SK-N-SH (cell line): ENCODE measurements around the gene NAT8L. TPM values are rescaled to one million over a fixed set of nuclear protein-coding genes. Genes with fewer than 3 reads are reported as not detected.

Experiments
- CTCF ChIA-PET: fragments of 300-600, 350-600 bp; formaldehyde crosslinking; extraction: SDS; loops from one replicate; lab custom pipeline; 2021; lab: Yijun Ruan, JAX
- POLR2A ChIA-PET: fragments of 350-600 bp; sonication (Branson Sonifier 250); formaldehyde crosslinking; extraction: SDS; loops from one replicate; lab custom pipeline; 2020; ENCODE audit warnings: antibody characterized with exemption, inconsistent platforms; lab: Yijun Ruan, JAX
- DNase-seq: peaks from one replicate; pipeline ENCODE4 v3.0.0; 2012
- H2AFZ ChIP-seq: fragments of 200-600 bp; sonication (generic); 2 replicates; pipeline ENCODE4 v1.8.1; 2016; ENCODE audit warnings: antibody characterized with exemption, mild to moderate bottlenecking, low read depth
- H3F3A ChIP-seq: fragments of 200-600 bp; sonication (generic); replicated peaks from 2 replicates; pipeline ENCODE3; 2016; ENCODE audit warnings: antibody characterized with exemption, mild to moderate bottlenecking; ENCODE audit not compliant: insufficient read depth
- H3K27ac ChIP-seq, 2 experiments: fragments of 200-500 bp in 1 of 2; fragments of 200-600 bp in 1 of 2; sonication (Bioruptor generic) in 1 of 2; sonication (generic), shearing (Covaris generic) in 1 of 2; 2 replicates each; pipeline versions ENCODE4 v1.5.1 to v1.6.1; 2014 to 2016; ENCODE audit warnings: low read depth in 2 of 2, inconsistent platforms in 1 of 2, low read length in 1 of 2, mild to moderate bottlenecking in 1 of 2, mixed read lengths in 1 of 2
- H3K27me3 ChIP-seq: fragments of 200-600 bp; sonication (generic), shearing (Covaris generic); 2 replicates; pipeline ENCODE4 v1.6.1; 2016; ENCODE audit warnings: mixed run types; ENCODE audit not compliant: insufficient read depth
- H3K36me3 ChIP-seq, 2 experiments: fragments of 200-500 bp in 1 of 2; fragments of 200-600 bp in 1 of 2; sonication (Bioruptor generic) in 1 of 2; sonication (generic) in 1 of 2; replicated peaks in 1 of 2; 2 replicates each; pipeline versions ENCODE3 to v1.5.1; 2014 to 2016; ENCODE audit warnings: low read length in 1 of 2, mild to moderate bottlenecking in 1 of 2; ENCODE audit not compliant: insufficient read depth in 2 of 2, control insufficient read depth in 1 of 2
- H3K4me1 ChIP-seq, 2 experiments: fragments of 200-500 bp in 1 of 2; fragments of 200-600 bp in 1 of 2; sonication (Bioruptor generic) in 1 of 2; sonication (generic), shearing (Covaris generic) in 1 of 2; 2 replicates each; pipeline versions ENCODE4 v1.5.1 to v1.6.1; 2014 to 2016; ENCODE audit warnings: low read depth in 1 of 2, low read length in 1 of 2, mixed run types in 1 of 2; ENCODE audit not compliant: insufficient read depth in 2 of 2, control insufficient read depth in 1 of 2
- H3K4me2 ChIP-seq: fragments of 200-600 bp; sonication (generic), shearing (Covaris generic); 2 replicates; pipeline ENCODE4 v1.6.1; 2017; ENCODE audit warnings: mixed run types
- H3K4me3 ChIP-seq, 2 experiments: fragments of 200-500 bp in 1 of 2; fragments of 200-600 bp in 1 of 2; sonication (Bioruptor generic) in 1 of 2; sonication (generic), shearing (Covaris generic) in 1 of 2; 2 replicates each; pipeline versions ENCODE4 v1.5.1 to v1.8.1; 2014 to 2016; ENCODE audit warnings: low read depth in 2 of 2, inconsistent platforms in 1 of 2, low read length in 1 of 2, mild to moderate bottlenecking in 1 of 2, mixed read lengths in 1 of 2, moderate library complexity in 1 of 2
- H3K79me2 ChIP-seq: fragments of 200-600 bp; sonication (generic); 2 replicates; pipeline ENCODE4 v1.8.1; 2017; ENCODE audit warnings: mild to moderate bottlenecking; ENCODE audit not compliant: insufficient read depth
- H3K9ac ChIP-seq: fragments of 200-600 bp; sonication (generic); 2 replicates; pipeline ENCODE4 v1.6.1; 2017; ENCODE audit warnings: mixed run types
- H3K9me2 ChIP-seq: fragments of 200-600 bp; sonication (generic); 2 replicates; pipeline ENCODE4 v1.6.1; 2017; ENCODE audit warnings: mixed run types
- H3K9me3 ChIP-seq: fragments of 200-600 bp; sonication (generic); 2 replicates; pipeline ENCODE4 v1.6.1; 2017; ENCODE audit warnings: mixed run types, mild to moderate bottlenecking, moderate library complexity
- H4K20me1 ChIP-seq: fragments of 200-600 bp; sonication (generic); 2 replicates; pipeline ENCODE4 v1.6.1; 2017; ENCODE audit warnings: mild to moderate bottlenecking, mixed run types; ENCODE audit not compliant: insufficient read depth
- EP300 ChIP-seq, 2 experiments: IDR thresholded peaks; 2 replicates each; pipeline versions ENCODE4 v1.4.0 to v1.6.1; 2012; ENCODE audit warnings: borderline replicate concordance in 1 of 2, low read depth in 1 of 2, low read length in 1 of 2
- EZH2phosphoT487 ChIP-seq: fragments of 200-600 bp; sonication (generic); IDR thresholded peaks from 2 replicates; pipeline ENCODE4 v1.6.1; 2017; ENCODE audit warnings: low read depth, mixed run types, mild to moderate bottlenecking, antibody characterized with exemption, moderate library complexity, borderline replicate concordance
- FOSL2 ChIP-seq: IDR thresholded peaks from 2 replicates; pipeline ENCODE4 v1.4.0; 2012; ENCODE audit warnings: low read depth, mild to moderate bottlenecking, moderate library complexity, borderline replicate concordance
- GABPA ChIP-seq: IDR thresholded peaks from 2 replicates; pipeline ENCODE4 v1.4.0; 2012; ENCODE audit warnings: low read depth, mild to moderate bottlenecking
- RCOR1 ChIP-seq: fragments of 150-350 bp; IDR thresholded peaks from 2 replicates; pipeline ENCODE4 v1.6.1; 2017; ENCODE audit warnings: antibody characterized with exemption, low read length
- RFX5 ChIP-seq: IDR thresholded peaks from 2 replicates; pipeline ENCODE4 v1.6.1; 2012; ENCODE audit warnings: mild to moderate bottlenecking, improper control_type of control experiment, low read length
- TEAD4 ChIP-seq: IDR thresholded peaks from 2 replicates; pipeline ENCODE4 v1.4.0; 2012; ENCODE audit warnings: mild to moderate bottlenecking, borderline replicate concordance; ENCODE audit not compliant: insufficient read depth
- WGBS: methylation state at CpG from one replicate; pipeline ENCODE4 v1.1.6; 2017; ENCODE audit warnings: low lambda C conversion rate; 5-methylcytosine and 5-hydroxymethylcytosine counted together
- polyA plus RNA-seq, 3 experiments: library from polyadenylated mRNA; depleted of rRNA; stranded (reverse); fragments of >200 nt; gene quantifications; 2 replicates each; pipeline ENCODE4 v1.2.3, GENCODE V29; 2012
- TF ChIP-seq, protein P1 (sequence below): fragments of 200-600 bp; sonication (generic); IDR thresholded peaks from 2 replicates; pipeline ENCODE4 v1.6.1; 2017; ENCODE audit warnings: antibody characterized with exemption, mild to moderate bottlenecking, moderate library complexity
- TF ChIP-seq, protein P2 (sequence below): fragments of 150-350 bp; IDR thresholded peaks from 2 replicates; pipeline ENCODE4 v1.6.1; 2017; ENCODE audit warnings: antibody characterized with exemption, low read length, low read depth, borderline replicate concordance

The NAT8L gene
- polyA plus RNA-seq, 1 of the 3 experiments (the other 2 are of a cell fraction), result 0.43 TPM

DNA sequence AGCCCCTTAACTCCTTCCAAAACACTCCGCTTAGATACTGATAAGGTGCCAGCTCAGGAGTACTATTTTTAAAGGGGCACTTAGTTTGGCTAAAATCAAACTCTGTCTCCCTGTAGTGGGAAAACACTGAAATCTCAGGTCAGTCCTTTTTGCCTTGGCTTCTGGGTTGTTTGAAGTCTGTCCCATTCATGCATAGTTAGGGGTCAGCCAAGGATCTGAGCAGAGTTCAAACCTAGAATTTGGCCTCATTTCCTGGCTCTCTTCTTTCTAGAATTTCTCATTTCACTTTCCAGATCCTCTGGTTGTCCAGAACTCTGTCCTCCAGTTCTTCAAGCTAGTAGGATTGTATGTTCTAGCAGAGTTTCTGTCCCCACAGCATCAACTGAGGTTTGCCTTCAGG, 31.5 kb downstream of the NAT8L start:
- WGBS, result 82% methylated on average over 1 of the region's 1 CpG
- no peaks in the 10 kb centered on the region for H3K79me2 ChIP-seq
- H3K9me3 ChIP-seq, result no peaks in the 10 kb centered on the region
- no peak overlapping the region for H3K4me3 ChIP-seq
- no peak overlapping the region for H3K4me2 ChIP-seq
- H3K27me3 ChIP-seq, result no peaks in the 10 kb centered on the region
- no peak for DNase-seq
- CTCF ChIA-PET, result no interaction called here
- H3F3A ChIP-seq, result no peaks in the 10 kb centered on the region
- no peak overlapping the region for H2AFZ ChIP-seq
- no peak overlapping the region for H3K9ac ChIP-seq
- H3K4me1 ChIP-seq, result no peaks in the 10 kb centered on the region
- no peaks in the 10 kb centered on the region for H3K36me3 ChIP-seq
- no peaks in the 10 kb centered on the region for H3K9me2 ChIP-seq
- H3K27ac ChIP-seq, result no peak overlapping the region
- no peaks in the 10 kb centered on the region for H4K20me1 ChIP-seq
- no peak for TF ChIP-seq TEAD4
- TF ChIP-seq FOSL2, result no peak
- no peak for TF ChIP-seq RFX5
- TF ChIP-seq EZH2phosphoT487, result no peak
- no peak for TF ChIP-seq GABPA
- TF ChIP-seq, protein P1, sequence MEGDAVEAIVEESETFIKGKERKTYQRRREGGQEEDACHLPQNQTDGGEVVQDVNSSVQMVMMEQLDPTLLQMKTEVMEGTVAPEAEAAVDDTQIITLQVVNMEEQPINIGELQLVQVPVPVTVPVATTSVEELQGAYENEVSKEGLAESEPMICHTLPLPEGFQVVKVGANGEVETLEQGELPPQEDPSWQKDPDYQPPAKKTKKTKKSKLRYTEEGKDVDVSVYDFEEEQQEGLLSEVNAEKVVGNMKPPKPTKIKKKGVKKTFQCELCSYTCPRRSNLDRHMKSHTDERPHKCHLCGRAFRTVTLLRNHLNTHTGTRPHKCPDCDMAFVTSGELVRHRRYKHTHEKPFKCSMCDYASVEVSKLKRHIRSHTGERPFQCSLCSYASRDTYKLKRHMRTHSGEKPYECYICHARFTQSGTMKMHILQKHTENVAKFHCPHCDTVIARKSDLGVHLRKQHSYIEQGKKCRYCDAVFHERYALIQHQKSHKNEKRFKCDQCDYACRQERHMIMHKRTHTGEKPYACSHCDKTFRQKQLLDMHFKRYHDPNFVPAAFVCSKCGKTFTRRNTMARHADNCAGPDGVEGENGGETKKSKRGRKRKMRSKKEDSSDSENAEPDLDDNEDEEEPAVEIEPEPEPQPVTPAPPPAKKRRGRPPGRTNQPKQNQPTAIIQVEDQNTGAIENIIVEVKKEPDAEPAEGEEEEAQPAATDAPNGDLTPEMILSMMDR, result no peak
- TF ChIP-seq, protein P2, sequence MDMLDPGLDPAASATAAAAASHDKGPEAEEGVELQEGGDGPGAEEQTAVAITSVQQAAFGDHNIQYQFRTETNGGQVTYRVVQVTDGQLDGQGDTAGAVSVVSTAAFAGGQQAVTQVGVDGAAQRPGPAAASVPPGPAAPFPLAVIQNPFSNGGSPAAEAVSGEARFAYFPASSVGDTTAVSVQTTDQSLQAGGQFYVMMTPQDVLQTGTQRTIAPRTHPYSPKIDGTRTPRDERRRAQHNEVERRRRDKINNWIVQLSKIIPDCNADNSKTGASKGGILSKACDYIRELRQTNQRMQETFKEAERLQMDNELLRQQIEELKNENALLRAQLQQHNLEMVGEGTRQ, result no peak
- POLR2A ChIA-PET, result no interaction called here

DNA sequence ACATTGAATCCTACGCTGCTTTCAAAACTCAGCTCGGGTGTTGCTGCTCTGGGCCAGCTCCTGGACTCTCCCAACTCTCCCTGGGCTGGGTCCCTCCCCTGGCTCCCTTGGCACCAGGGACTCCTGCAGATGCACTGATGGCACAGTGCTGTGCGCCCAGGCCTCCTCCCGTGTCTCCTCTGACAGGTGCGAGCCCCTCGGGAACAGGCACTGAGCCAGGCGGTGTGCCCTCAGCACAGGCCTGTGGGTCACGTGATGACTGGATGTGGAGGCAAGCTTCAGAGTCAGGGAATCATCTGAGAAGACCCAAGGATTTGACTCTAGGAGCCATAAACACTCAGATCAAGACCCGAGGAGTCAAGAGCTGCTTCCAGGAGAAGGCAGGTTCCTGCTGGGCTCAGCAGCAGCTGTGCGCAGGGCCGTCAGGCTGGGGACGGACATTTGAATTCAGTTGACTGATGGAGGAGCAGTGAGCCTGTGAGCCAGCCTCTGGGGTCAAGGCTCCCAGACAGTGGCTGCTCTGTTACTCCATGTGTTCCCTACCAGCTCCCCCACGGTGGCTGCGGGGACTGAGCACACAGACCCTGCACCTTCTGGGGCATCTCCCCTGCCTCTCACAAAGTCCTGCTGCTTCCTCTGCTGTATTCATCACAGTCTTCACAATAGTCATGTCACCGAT, 33.0 kb downstream of the NAT8L start:
- TF ChIP-seq FOSL2, result no peak
- TF ChIP-seq RFX5, result no peak
- no peak for TF ChIP-seq RCOR1
- TF ChIP-seq EP300 (IDR thresholded peaks at IDR 0.05; ENCODE audit: borderline replicate concordance in 1 of 2, low read depth in 1 of 2, low read length in 1 of 2), result no peak
- H3K27ac ChIP-seq, result no peak overlapping the region
- no peak for DNase-seq
- H3K4me3 ChIP-seq, result no peak overlapping the region
- WGBS, result 59% methylated on average over 8 of the region's 15 CpGs
- H3K36me3 ChIP-seq, result no peaks in the 10 kb centered on the region
- no peak overlapping the region for H2AFZ ChIP-seq
- H3K79me2 ChIP-seq, result no peaks in the 10 kb centered on the region
- no peaks in the 10 kb centered on the region for H3K9me2 ChIP-seq
- no peaks in the 10 kb centered on the region for H3K27me3 ChIP-seq
- CTCF ChIA-PET, result no interaction called here
- H3K4me1 ChIP-seq, result no peaks in the 10 kb centered on the region
- POLR2A ChIA-PET, result no interaction called here
- no peaks in the 10 kb centered on the region for H3F3A ChIP-seq
- no peak overlapping the region for H3K4me2 ChIP-seq
- H4K20me1 ChIP-seq, result no peaks in the 10 kb centered on the region
- H3K9ac ChIP-seq, result no peak overlapping the region
- H3K9me3 ChIP-seq, result no peaks in the 10 kb centered on the region
